ENCODE measurements around the gene EYS.

DNA sequence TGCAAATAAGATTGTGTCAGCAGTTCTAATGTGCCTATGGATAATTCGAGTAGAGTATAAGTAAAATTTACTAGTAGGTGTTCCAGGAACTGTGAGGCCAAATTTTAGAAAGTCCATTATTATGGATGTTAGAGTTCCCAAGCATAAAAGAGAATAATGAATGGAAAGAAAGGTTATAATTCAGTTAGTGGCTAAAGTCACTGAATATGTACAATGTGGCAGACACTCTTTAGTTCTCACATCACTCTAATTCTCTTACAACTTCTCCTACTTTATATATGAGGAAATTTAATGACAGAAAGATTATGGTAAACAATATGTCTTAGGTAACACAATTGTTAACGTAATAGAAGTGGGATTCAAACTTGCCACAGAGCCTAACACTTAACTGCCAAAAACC, 75.3 kb downstream of the EYS start:
- TF ChIP-seq, protein P1, sequence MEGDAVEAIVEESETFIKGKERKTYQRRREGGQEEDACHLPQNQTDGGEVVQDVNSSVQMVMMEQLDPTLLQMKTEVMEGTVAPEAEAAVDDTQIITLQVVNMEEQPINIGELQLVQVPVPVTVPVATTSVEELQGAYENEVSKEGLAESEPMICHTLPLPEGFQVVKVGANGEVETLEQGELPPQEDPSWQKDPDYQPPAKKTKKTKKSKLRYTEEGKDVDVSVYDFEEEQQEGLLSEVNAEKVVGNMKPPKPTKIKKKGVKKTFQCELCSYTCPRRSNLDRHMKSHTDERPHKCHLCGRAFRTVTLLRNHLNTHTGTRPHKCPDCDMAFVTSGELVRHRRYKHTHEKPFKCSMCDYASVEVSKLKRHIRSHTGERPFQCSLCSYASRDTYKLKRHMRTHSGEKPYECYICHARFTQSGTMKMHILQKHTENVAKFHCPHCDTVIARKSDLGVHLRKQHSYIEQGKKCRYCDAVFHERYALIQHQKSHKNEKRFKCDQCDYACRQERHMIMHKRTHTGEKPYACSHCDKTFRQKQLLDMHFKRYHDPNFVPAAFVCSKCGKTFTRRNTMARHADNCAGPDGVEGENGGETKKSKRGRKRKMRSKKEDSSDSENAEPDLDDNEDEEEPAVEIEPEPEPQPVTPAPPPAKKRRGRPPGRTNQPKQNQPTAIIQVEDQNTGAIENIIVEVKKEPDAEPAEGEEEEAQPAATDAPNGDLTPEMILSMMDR (IDR thresholded peaks at IDR 0.05) = no peak
- TF ChIP-seq POLR2AphosphoS5 (IDR thresholded peaks at IDR 0.05) = no peak

Measured in breast epithelium (tissue), 3 donors.